HepG2 (cell line): ENCODE data around the gene CACNA2D3. TPM values are rescaled to one million over a fixed set of nuclear protein-coding genes. Genes with fewer than 3 reads are reported as not detected.

Source experiments
- ATAC-seq: fragments of 200-7000 bp; cut with Tn5 transposase; 3 replicates; pipeline ENCODE4 v1.9.1; 2020; ENCODE audit warnings: mild to moderate bottlenecking, moderate library complexity
- BruUV-seq: library from RNA; stranded (reverse); fragments of 400-500 nt; replicated peaks from 2 replicates; lab custom pipeline; 2021; lab: Mats Ljungman, UMichigan
- CTCF ChIA-PET: fragments of 300-600 bp; formaldehyde crosslinking; extraction: SDS; loops from one replicate; lab custom pipeline; 2021; ENCODE audit warnings: low total read pairs, inconsistent platforms, low intra/inter-chr PET ratio; lab: Yijun Ruan, JAX
- POLR2A ChIA-PET: fragments of 350-600 bp; sonication (Branson Sonifier 250); formaldehyde crosslinking; loops from one replicate; lab custom pipeline; 2020; ENCODE audit warnings: antibody characterized with exemption, inconsistent platforms; lab: Yijun Ruan, JAX
- DNase-seq: peaks from one replicate; pipeline ENCODE4 v3.0.0-alpha.2; 2015; ENCODE audit warnings: low spot score
- FAIRE-seq: peaks from 3 replicates; lab custom pipeline; 2011; peaks lifted over from hg19 to GRCh38; lab: Jason Lieb, UNC
- H2AFZ ChIP-seq: one replicate; pipeline ENCODE4 v1.6.1; 2011; ENCODE audit warnings: low read length, inconsistent platforms
- H3K27ac ChIP-seq: fragments of 300-600 bp; 3 replicates; pipeline ENCODE4 v1.8.0; 2011; ENCODE audit warnings: mixed run types, mild to moderate bottlenecking, mixed read lengths, low read length, inconsistent platforms; ENCODE audit not compliant: insufficient read depth; ENCODE audit errors: extremely low read length
- H3K27me3 ChIP-seq, 2 experiments: fragments of 200-600 bp in 1 of 2; 2 replicates in 1 of 2; 3 replicates in 1 of 2; pipeline versions ENCODE4 v1.6.0 to v1.8.0; 2011; ENCODE audit warnings: low read length in 2 of 2, mild to moderate bottlenecking in 2 of 2, moderate library complexity in 2 of 2, inconsistent platforms in 1 of 2; ENCODE audit not compliant: insufficient read depth in 2 of 2, control insufficient read depth in 1 of 2
- H3K36me3 ChIP-seq, 2 experiments: fragments of 200-600 bp in 1 of 2; replicated peaks in 1 of 2; 2 replicates in 1 of 2; 3 replicates in 1 of 2; pipeline versions ENCODE4 v1.5.1 to v1.8.0; 2011; ENCODE audit warnings: low read length in 2 of 2, inconsistent platforms in 1 of 2; ENCODE audit not compliant: insufficient read depth in 2 of 2, control insufficient read depth in 1 of 2
- H3K4me1 ChIP-seq: 2 replicates; pipeline ENCODE4 v1.5.1; 2012; ENCODE audit warnings: low read length, inconsistent platforms; ENCODE audit not compliant: insufficient read depth
- H3K4me2 ChIP-seq: 2 replicates; pipeline ENCODE4 v1.6.0; 2011; ENCODE audit warnings: low read depth, low read length, inconsistent platforms
- H3K4me3 ChIP-seq, 3 experiments: fragments of 200-600 bp in 1 of 3; sonication (generic), shearing (Covaris generic) in 1 of 3; replicated peaks in 1 of 3; 2 replicates each; pipeline ENCODE4 v1.5.1; 2011 to 2016; ENCODE audit warnings: low read length in 3 of 3, inconsistent platforms in 2 of 3, low read depth in 2 of 3, mild to moderate bottlenecking in 2 of 3, control low read depth in 1 of 3, mixed read lengths in 1 of 3; ENCODE audit not compliant: insufficient read depth in 1 of 3
- H3K79me2 ChIP-seq: one replicate; pipeline ENCODE4 v1.6.1; 2011; ENCODE audit warnings: low read length, inconsistent platforms; ENCODE audit not compliant: insufficient read depth
- H3K9ac ChIP-seq: 2 replicates; pipeline ENCODE4 v1.6.0; 2011; ENCODE audit warnings: mild to moderate bottlenecking, low read depth, low read length, inconsistent platforms; ENCODE audit not compliant: insufficient read depth
- H3K9me3 ChIP-seq: 2 replicates; pipeline ENCODE4 v1.5.1; 2012; ENCODE audit warnings: mild to moderate bottlenecking, low read length
- H4K20me1 ChIP-seq: 2 replicates; pipeline ENCODE4 v1.6.0; 2011; ENCODE audit warnings: inconsistent platforms, mild to moderate bottlenecking, low read length, moderate library complexity; ENCODE audit not compliant: insufficient read depth
- AGO2 ChIP-seq: fragments of 200-400 bp; formaldehyde crosslinking; optimal IDR thresholded peaks from 2 replicates; pipeline ENCODE3; 2017; ENCODE audit warnings: mild to moderate bottlenecking, low read depth, low read length, moderate library complexity
- ELF1 ChIP-seq: sonication (generic); formaldehyde crosslinking; IDR thresholded peaks from 2 replicates; pipeline ENCODE4 v1.4.0; 2020; ENCODE audit warnings: missing genetic modification reagents
- HMG20A ChIP-seq: IDR thresholded peaks from 2 replicates; pipeline ENCODE4 v1.6.1; 2016; ENCODE audit warnings: borderline replicate concordance
- HNRNPUL1 ChIP-seq: fragments of 200-400 bp; formaldehyde crosslinking; IDR thresholded peaks from 2 replicates; pipeline ENCODE4 v1.6.1; 2017; ENCODE audit warnings: low read depth, mild to moderate bottlenecking, low read length, moderate library complexity
- RFXANK ChIP-seq: IDR thresholded peaks from 2 replicates; pipeline ENCODE4 v1.6.1; 2016
- SAP130 ChIP-seq: IDR thresholded peaks from 2 replicates; pipeline ENCODE4 v1.6.1; 2016; ENCODE audit warnings: low read depth
- SATB2 ChIP-seq: sonication (generic); formaldehyde crosslinking; IDR thresholded peaks from 2 replicates; pipeline ENCODE4 v1.5.0; 2020; ENCODE audit warnings: missing genetic modification reagents
- SMAD1 ChIP-seq: sonication (generic); formaldehyde crosslinking; IDR thresholded peaks from 2 replicates; pipeline ENCODE4 v1.4.0; 2020; ENCODE audit warnings: missing genetic modification reagents, low read depth, mild to moderate bottlenecking, borderline replicate concordance
- SOX6 ChIP-seq, 2 experiments: fragments of 450-650 bp in 1 of 2; sonication (generic) in 1 of 2; formaldehyde crosslinking in 1 of 2; IDR thresholded peaks; 2 replicates each; pipeline versions ENCODE4 v1.4.0 to v1.6.1; 2017 to 2020; ENCODE audit warnings: antibody characterized with exemption in 1 of 2, mild to moderate bottlenecking in 1 of 2, missing genetic modification reagents in 1 of 2
- SRY ChIP-seq: sonication (generic); formaldehyde crosslinking; IDR thresholded peaks from 2 replicates; pipeline ENCODE4 v1.8.0; 2022; ENCODE audit warnings: mild to moderate bottlenecking, missing genetic modification reagents
- ZKSCAN8 ChIP-seq: IDR thresholded peaks from 2 replicates; pipeline ENCODE4 v1.6.1; 2016; ENCODE audit warnings: borderline replicate concordance, missing genetic modification reagents, missing compliant biosample characterization
- ZMYM2 ChIP-seq: sonication (generic); formaldehyde crosslinking; IDR thresholded peaks from 2 replicates; pipeline ENCODE4 v1.8.0; 2022; ENCODE audit warnings: mild to moderate bottlenecking, missing genetic modification reagents
- ZNF136 ChIP-seq: sonication (generic); formaldehyde crosslinking; IDR thresholded peaks from 2 replicates; pipeline ENCODE4 v1.8.1; 2022; ENCODE audit warnings: low read depth, mild to moderate bottlenecking, moderate library complexity, missing genetic modification reagents
- ZNF329 ChIP-seq: sonication (generic); formaldehyde crosslinking; IDR thresholded peaks from 2 replicates; pipeline ENCODE4 v1.9.0; 2021; ENCODE audit warnings: low read depth, mild to moderate bottlenecking, missing genetic modification reagents
- ZNF816 ChIP-seq: sonication (generic); formaldehyde crosslinking; IDR thresholded peaks from 2 replicates; pipeline ENCODE4 v1.8.0; 2022; ENCODE audit warnings: missing genetic modification reagents, mild to moderate bottlenecking, borderline replicate concordance
- ZSCAN20 ChIP-seq: sonication (generic); formaldehyde crosslinking; IDR thresholded peaks from 2 replicates; pipeline ENCODE4 v1.4.0; 2020; ENCODE audit warnings: missing genetic modification reagents, mild to moderate bottlenecking, borderline replicate concordance
- WGBS: methylation state at CpG from one replicate; pipeline ENCODE4 v1.1.6; 2017; ENCODE audit warnings: low lambda C conversion rate; 5-methylcytosine and 5-hydroxymethylcytosine counted together
- in situ Hi-C: cut with HindIII; loops from 2 replicates; pipeline ENCODE4 v1.10.0; 2017; ENCODE audit warnings: low pct_unique_long_range_greater_than_20kb; ENCODE audit not compliant: extremely low pct_ligation_motif_present
- intact Hi-C: fragments of 100-400 bp; cut with micrococcal nuclease; formaldehyde crosslinking; loops from one replicate; pipeline ENCODE4 v1.10.0; 2022; ENCODE audit not compliant: unreplicated experiment
- polyA plus RNA-seq, 8 experiments: library from polyadenylated mRNA; depleted of rRNA in 3 of 8; stranded (reverse) in 7 of 8; unstranded in 1 of 8; fragments of >200 nt; fragmentation: Illumina TruSeq in 4 of 8; extraction: Trizol in 4 of 8; gene quantifications; 2 replicates each; pipeline versions ENCODE4 v1.2.1 to v1.2.3, GENCODE V29; 2011 to 2016; ENCODE audit warnings: low read depth in 4 of 8, missing spikeins in 1 of 8, mixed read lengths in 1 of 8; ENCODE audit not compliant: insufficient read depth in 1 of 8
- total RNA-seq, 5 experiments: library from RNA; depleted of rRNA; stranded (reverse); fragments of >200 nt; fragmentation: Illumina TruSeq; extraction: Trizol; gene quantifications; 2 replicates each; pipeline ENCODE4 v1.2.3, GENCODE V29; 2016; ENCODE audit warnings: low read depth in 1 of 5
- TF ChIP-seq, protein P1 (sequence below): sonication (generic); formaldehyde crosslinking; IDR thresholded peaks from 2 replicates; pipeline ENCODE4 v1.4.0; 2020; ENCODE audit warnings: missing genetic modification reagents
- TF ChIP-seq, protein P2 (sequence below): IDR thresholded peaks from 2 replicates; pipeline ENCODE4 v1.6.1; 2016; ENCODE audit warnings: control low read depth
- TF ChIP-seq, protein P3 (sequence below): sonication (generic); formaldehyde crosslinking; IDR thresholded peaks from 2 replicates; pipeline ENCODE4 v1.5.1; 2020; ENCODE audit warnings: mild to moderate bottlenecking, missing genetic modification reagents, moderate library complexity

The CACNA2D3 gene
- total and polyA plus RNA-seq, 2 of the 13 experiments (the other 11 are each of a cell fraction or from before 2014, with no cell fraction given): not detected

DNA sequence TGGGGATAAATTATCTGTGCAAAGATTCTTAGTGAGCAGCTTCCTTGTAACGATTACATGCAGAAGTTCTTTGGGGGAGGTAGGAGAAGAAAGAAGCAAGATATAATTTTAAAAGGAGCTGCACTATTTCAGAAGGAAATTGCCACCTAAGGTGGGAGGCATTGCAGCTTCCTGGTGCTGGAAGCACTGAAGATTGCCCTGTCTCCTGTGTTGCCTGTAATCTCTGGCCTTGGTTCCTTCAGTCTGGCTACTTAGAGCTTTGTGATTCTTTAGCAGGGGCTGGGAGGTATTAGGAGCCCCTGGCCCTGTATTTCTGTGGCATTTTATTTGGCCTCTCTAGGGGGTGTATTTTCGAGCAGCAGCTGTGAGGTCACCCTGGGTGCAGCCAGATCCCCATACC lies 35.5 kb downstream of the CACNA2D3 start:
- Histone ChIP-seq H3K4me2 (no peak overlapping the region), H3K36me3 (no peaks in the 10 kb centered on the region), H4K20me1 (no peaks in the 10 kb centered on the region), H3K4me3 (no peak overlapping the region), H3K27ac (no peak overlapping the region), H3K4me1 (peaks cover 10% of the 10 kb centered on the region; the same call in 1 of the 2 replicates), H3K9me3 (no peaks in the 10 kb centered on the region), H3K9ac (no peak overlapping the region), H2AFZ (no peak overlapping the region), H3K79me2 (no peaks in the 10 kb centered on the region), H3K27me3 (no peaks in the 10 kb centered on the region; a peak in 1 of 5 replicates)
- ATAC-seq: no peak
- no TSS peak for BruUV-seq
- DNase-seq: no peak
- in situ Hi-C loops: no loop called here
- POLR2A ChIA-PET: no interaction called here
- WGBS: 28% methylated on average over 2 of the region's 2 CpGs
- intact Hi-C loops: no loop called here
- CTCF ChIA-PET: no interaction called here
- TF ChIP-seq ELF1 (no peak), RFXANK (CRISPR knock-in tag) (no peak), ZKSCAN8 (CRISPR knock-in tag) (no peak), SRY (CRISPR knock-in tag) (no peak), ZSCAN20 (CRISPR knock-in tag) (no peak), SOX6 (IDR thresholded peaks at IDR 0.05) (no peak), SOX6 (CRISPR knock-in tag; IDR thresholded peaks at IDR 0.05) (no peak), HMG20A (no peak), SATB2 (no peak), HNRNPUL1 (no peak), SMAD1 (CRISPR knock-in tag) (no peak), SAP130 (no peak), AGO2 (no peak), ZNF816 (no peak), ZNF136 (CRISPR knock-in tag) (no peak), ZNF329 (CRISPR knock-in tag) (no peak), ZMYM2 (CRISPR knock-in tag) (no peak)
- TF ChIP-seq, protein P1, sequence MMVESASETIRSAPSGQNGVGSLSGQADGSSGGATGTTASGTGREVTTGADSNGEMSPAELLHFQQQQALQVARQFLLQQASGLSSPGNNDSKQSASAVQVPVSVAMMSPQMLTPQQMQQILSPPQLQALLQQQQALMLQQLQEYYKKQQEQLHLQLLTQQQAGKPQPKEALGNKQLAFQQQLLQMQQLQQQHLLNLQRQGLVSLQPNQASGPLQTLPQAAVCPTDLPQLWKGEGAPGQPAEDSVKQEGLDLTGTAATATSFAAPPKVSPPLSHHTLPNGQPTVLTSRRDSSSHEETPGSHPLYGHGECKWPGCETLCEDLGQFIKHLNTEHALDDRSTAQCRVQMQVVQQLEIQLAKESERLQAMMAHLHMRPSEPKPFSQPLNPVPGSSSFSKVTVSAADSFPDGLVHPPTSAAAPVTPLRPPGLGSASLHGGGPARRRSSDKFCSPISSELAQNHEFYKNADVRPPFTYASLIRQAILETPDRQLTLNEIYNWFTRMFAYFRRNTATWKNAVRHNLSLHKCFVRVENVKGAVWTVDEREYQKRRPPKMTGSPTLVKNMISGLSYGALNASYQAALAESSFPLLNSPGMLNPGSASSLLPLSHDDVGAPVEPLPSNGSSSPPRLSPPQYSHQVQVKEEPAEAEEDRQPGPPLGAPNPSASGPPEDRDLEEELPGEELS (CRISPR knock-in tag): no peak
- TF ChIP-seq, protein P2, sequence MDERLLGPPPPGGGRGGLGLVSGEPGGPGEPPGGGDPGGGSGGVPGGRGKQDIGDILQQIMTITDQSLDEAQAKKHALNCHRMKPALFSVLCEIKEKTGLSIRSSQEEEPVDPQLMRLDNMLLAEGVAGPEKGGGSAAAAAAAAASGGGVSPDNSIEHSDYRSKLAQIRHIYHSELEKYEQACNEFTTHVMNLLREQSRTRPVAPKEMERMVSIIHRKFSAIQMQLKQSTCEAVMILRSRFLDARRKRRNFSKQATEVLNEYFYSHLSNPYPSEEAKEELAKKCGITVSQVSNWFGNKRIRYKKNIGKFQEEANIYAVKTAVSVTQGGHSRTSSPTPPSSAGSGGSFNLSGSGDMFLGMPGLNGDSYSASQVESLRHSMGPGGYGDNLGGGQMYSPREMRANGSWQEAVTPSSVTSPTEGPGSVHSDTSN (CRISPR knock-in tag): no peak
- TF ChIP-seq, protein P3, sequence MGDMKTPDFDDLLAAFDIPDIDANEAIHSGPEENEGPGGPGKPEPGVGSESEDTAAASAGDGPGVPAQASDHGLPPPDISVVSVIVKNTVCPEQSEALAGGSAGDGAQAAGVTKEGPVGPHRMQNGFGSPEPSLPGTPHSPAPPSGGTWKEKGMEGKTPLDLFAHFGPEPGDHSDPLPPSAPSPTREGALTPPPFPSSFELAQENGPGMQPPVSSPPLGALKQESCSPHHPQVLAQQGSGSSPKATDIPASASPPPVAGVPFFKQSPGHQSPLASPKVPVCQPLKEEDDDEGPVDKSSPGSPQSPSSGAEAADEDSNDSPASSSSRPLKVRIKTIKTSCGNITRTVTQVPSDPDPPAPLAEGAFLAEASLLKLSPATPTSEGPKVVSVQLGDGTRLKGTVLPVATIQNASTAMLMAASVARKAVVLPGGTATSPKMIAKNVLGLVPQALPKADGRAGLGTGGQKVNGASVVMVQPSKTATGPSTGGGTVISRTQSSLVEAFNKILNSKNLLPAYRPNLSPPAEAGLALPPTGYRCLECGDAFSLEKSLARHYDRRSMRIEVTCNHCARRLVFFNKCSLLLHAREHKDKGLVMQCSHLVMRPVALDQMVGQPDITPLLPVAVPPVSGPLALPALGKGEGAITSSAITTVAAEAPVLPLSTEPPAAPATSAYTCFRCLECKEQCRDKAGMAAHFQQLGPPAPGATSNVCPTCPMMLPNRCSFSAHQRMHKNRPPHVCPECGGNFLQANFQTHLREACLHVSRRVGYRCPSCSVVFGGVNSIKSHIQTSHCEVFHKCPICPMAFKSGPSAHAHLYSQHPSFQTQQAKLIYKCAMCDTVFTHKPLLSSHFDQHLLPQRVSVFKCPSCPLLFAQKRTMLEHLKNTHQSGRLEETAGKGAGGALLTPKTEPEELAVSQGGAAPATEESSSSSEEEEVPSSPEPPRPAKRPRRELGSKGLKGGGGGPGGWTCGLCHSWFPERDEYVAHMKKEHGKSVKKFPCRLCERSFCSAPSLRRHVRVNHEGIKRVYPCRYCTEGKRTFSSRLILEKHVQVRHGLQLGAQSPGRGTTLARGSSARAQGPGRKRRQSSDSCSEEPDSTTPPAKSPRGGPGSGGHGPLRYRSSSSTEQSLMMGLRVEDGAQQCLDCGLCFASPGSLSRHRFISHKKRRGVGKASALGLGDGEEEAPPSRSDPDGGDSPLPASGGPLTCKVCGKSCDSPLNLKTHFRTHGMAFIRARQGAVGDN (CRISPR knock-in tag): no peak
- no peak for FAIRE-seq
